GM21619 (cell line): ENCODE measurements around the gene PRPF38A.

ENCODE experiments used
- ATAC-seq: cut with Tn5 transposase; IDR thresholded peaks from one replicate; pipeline ENCODE4 v1.9.1; 2021; ENCODE audit not compliant: unreplicated experiment

Gene PRPF38A

DNA sequence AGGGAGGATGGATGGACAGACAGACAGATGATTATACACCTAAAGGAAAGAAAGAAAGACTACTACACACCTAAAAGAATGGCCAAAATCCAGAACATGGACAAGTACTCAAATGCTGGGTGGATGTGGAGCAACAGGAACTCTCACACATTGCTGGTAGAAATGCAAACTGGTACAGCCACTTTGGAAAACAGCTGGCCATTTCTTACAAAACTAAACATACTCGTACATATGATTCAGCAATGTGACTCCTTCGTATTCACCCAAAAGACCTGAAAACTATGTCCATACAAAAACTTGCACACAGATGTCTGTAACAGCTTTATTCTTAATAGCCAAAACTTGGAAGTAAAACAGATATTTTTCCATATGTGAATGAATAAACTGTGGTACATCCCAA is 51.3 kb downstream of the PRPF38A start:
- ATAC-seq: no peak

DNA sequence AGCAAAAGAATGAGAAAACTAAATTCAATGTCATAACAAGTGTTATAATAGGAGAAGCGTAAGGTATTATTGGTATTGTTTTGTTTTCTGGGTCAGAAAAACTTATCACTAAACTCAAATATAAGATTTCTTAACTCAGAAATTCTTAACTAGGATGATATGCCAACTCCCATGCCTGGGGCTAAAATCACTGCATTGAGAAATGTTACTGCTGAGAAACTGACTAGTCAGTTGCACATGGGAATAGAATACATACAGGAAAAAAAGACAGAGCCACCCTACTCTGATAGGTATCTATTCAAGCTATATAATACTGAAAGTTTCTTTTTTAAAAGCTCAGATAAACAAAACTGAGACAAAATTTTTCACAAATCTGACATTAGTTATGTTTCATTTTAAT is 56.3 kb downstream of the PRPF38A start:
- no peak for ATAC-seq

DNA sequence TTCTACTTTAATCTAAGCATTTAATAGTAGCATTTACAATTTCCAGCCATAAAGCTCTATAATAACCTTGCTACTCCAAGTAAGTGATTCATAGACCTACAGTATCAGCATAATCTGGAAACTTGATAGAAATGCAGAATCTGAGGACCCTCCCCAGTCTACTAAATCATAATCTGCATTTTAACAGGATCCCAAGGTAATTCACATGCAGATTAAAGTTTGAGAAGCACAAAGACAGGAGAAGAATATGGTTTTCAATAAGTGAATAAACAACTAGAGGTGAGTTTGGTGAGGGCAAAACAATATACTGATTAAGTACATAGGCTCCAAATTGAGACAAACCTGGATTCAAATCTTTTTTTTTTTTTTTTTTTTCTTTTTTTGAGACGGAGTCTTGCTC is 57.4 kb downstream of the PRPF38A start:
- no peak for ATAC-seq

DNA sequence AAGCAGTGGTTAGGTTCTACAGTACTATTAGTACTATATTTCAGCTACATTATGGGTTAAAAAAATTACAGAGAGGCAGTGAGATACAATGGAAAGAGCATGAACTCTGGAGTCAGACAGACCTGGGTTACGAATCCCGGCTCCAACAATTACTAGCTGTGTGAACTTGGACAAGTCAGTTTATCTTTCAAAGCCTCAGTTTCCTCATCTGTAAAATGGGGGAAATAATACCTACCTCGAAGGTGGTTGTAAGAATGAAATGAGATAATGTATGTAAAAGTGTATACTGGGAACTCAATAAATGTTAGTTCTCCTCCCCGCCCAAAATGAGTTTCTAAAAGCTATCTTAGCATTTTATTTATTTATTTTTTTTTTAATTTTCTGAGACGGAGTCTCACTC is 59.5 kb downstream of the PRPF38A start:
- ATAC-seq: no peak

DNA sequence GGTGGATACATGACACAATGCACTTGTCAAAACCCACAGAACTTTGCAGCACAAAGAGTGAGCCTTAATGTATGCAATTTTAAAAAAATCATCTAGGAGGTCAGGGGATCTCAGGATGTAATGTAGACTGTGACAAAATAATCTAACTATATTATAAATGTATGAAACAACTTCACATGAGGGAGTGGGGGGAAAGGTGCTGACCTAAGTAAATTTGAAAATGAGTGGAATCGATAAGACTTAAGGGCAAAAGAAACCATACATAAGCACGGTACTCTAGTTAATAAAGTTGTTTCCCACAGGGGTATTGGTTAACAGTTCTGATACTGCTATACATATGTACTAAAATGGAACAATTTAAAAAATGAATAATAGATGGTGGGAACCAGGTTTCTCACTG is 64.7 kb downstream of the PRPF38A start:
- no peak for ATAC-seq
